Glutamatergic neuron (in vitro differentiated cells): ENCODE measurements around the gene SH2D4B. TPM values are rescaled to one million over a fixed set of nuclear protein-coding genes. Genes with fewer than 3 reads are reported as not detected.

Experiments used
- DNase-seq: peaks from one replicate; pipeline ENCODE4 v3.0.0; 2022
- H3K27ac Mint-ChIP-seq: one replicate; pipeline ENCODE4 v1.8.0; 2020; ENCODE audit warnings: mild to moderate bottlenecking, mixed read lengths, inconsistent platforms; ENCODE audit not compliant: unreplicated experiment
- H3K27me3 Mint-ChIP-seq: one replicate; pipeline ENCODE4 v1.8.0; 2020; ENCODE audit warnings: mild to moderate bottlenecking, moderate library complexity, mixed read lengths, inconsistent platforms; ENCODE audit not compliant: unreplicated experiment
- H3K36me3 Mint-ChIP-seq: one replicate; pipeline ENCODE4 v1.8.0; 2020; ENCODE audit warnings: mild to moderate bottlenecking, mixed read lengths, inconsistent platforms; ENCODE audit not compliant: unreplicated experiment
- H3K4me1 Mint-ChIP-seq: one replicate; pipeline ENCODE4 v1.8.0; 2020; ENCODE audit warnings: mild to moderate bottlenecking, low read depth, mixed read lengths, inconsistent platforms; ENCODE audit not compliant: unreplicated experiment
- H3K4me3 Mint-ChIP-seq: one replicate; pipeline ENCODE4 v1.8.0; 2020; ENCODE audit warnings: mild to moderate bottlenecking, mixed read lengths, inconsistent platforms; ENCODE audit not compliant: unreplicated experiment
- H3K9me3 Mint-ChIP-seq: one replicate; pipeline ENCODE4 v1.8.0; 2020; ENCODE audit warnings: mild to moderate bottlenecking, moderate library complexity, mixed read lengths, inconsistent platforms; ENCODE audit not compliant: unreplicated experiment
- CTCF ChIP-seq: fragments of 200-600 bp; sonication (generic); IDR thresholded peaks from one replicate; pipeline ENCODE4 v1.5.0; 2021; ENCODE audit not compliant: partially characterized antibody, unreplicated experiment
- total RNA-seq: library from RNA; stranded (reverse); fragmentation: NEBNext Ultra II Directional; extraction: Animal tissue kit (Norgen Biotek cat#: 25700); gene quantifications from one replicate; pipeline ENCODE4 v1.2.1, GENCODE V29; 2021; ENCODE audit not compliant: unreplicated experiment

The SH2D4B gene
- total RNA-seq, 1 donor from 2014 or later = 0.12 TPM

DNA sequence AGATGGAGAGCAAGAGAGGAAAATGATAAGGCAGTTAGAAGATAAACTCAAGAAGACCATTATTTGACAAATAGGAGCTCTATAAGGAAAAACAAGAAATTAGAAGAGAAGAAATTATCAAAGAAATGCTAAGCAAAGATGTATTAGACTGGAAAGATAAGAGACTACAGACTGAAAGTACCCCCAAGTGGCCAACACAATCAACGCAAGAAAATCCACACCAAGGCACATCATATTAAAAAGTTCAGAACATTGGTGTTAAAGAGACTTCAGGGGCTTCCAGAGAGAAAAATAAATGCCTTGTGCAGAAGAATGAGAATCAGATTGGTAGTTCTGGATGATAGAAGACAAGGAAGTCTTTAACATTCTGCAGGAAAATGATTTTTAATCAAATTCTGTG, 46.0 kb downstream of the SH2D4B start:
- DNase-seq = no peak
- Mint-ChIP-seq H3K27ac (no peak overlapping the region), H3K27me3 (peaks cover 1% of the 10 kb centered on the region), H3K4me3 (no peak overlapping the region), H3K36me3 (peaks cover 17% of the 10 kb centered on the region), H3K4me1 (no peaks in the 10 kb centered on the region), H3K9me3 (no peaks in the 10 kb centered on the region)
- no peak for TF ChIP-seq CTCF

- Mint-ChIP-seq H3K36me3 (peaks cover 15% of the 10 kb centered on the region), H3K27ac (no peak overlapping the region), H3K27me3 (peaks cover 1% of the 10 kb centered on the region), H3K4me1 (no peaks in the 10 kb centered on the region), H3K9me3 (peaks cover 3% of the 10 kb centered on the region), H3K4me3 (no peak overlapping the region)
- no peak for DNase-seq
- TF ChIP-seq CTCF = no peak
Observed at GRCh38 chr10:80585812-80586211, 48.1 kb downstream of the SH2D4B start.

DNA sequence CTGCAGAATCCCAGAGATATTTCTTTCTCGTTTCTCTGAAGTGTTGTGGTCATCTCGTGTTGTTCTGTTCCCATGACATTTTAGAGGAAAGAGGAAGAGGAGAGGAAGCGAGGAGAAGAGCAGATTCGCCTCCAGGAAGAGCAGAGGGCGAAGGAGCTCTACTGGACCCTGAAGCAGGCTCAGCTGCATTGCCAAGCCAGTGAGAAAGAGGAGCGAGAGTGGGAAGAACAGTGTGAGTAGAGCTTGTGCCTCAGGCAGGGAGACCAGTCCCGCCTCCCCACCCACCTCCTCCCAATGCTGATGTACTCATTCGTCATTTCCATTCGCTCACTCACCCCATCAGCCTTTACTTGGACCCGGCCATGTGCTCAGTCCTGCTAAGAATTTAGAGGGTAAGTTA, 50.8 kb downstream of the SH2D4B start:
- peaks cover 15% of the 10 kb centered on the region for H3K36me3 Mint-ChIP-seq

GRCh38 chr10:80589726-80590373, 52.1 kb downstream of the SH2D4B start:
- H3K4me1 Mint-ChIP-seq = no peaks in the 10 kb centered on the region

More for the DNA sequence above, 50.8 kb downstream of the SH2D4B start:
- Mint-ChIP-seq H3K27me3 (peaks cover 1% of the 10 kb centered on the region), H3K27ac (no peak overlapping the region), H3K9me3 (peaks cover 3% of the 10 kb centered on the region), H3K4me1 (no peaks in the 10 kb centered on the region), H3K4me3 (no peak overlapping the region)
- TF ChIP-seq CTCF = no peak
- no peak for DNase-seq

More at GRCh38 chr10:80589726-80590373, 52.1 kb downstream of the SH2D4B start:
- TF ChIP-seq CTCF = no peak
- no peak overlapping the region for H3K27ac Mint-ChIP-seq
- no peak for DNase-seq
- no peaks in the 10 kb centered on the region for H3K27me3 Mint-ChIP-seq
- peaks cover 3% of the 10 kb centered on the region for H3K9me3 Mint-ChIP-seq
- H3K36me3 Mint-ChIP-seq = peaks cover 15% of the 10 kb centered on the region
- H3K4me3 Mint-ChIP-seq = no peak overlapping the region
